ENCODE data around the gene CNTNAP3B.
"Not testable (repeated sequence)": the region's sequence is repeated elsewhere in the genome, so short reads cannot be mapped to it uniquely, and the experiment has no call there.

Gene CNTNAP3B

GRCh38 chr9:42129073-42129729 lies at the start of gene CNTNAP3B:
Gene CNTNAP3B (minus strand): TSS chr9:42129426. CDS start chr9:42129094, 332 bp downstream.
- DNase-seq (ENCODE audit: low spot score) = not testable (repeated sequence)

GRCh38 chr9:42160299-42160698 lies 31.1 kb upstream of the CNTNAP3B start:
- DNase-seq (ENCODE audit: low spot score) = not testable (repeated sequence)

- not testable (repeated sequence) for DNase-seq (ENCODE audit: low spot score)
These were observed 2.0 kb downstream of the CNTNAP3B start for GRCh38 chr9:42127056-42127841.

- not testable (repeated sequence) for DNase-seq (ENCODE audit: low spot score)
These were observed 8.2 kb downstream of the CNTNAP3B start for GRCh38 chr9:42121007-42121406.

- not testable (repeated sequence) for DNase-seq (ENCODE audit: low spot score)
These were observed 33.3 kb downstream of the CNTNAP3B start for GRCh38 chr9:42095929-42096328.

GRCh38 chr9:42084559-42084952 lies 44.7 kb downstream of the CNTNAP3B start:
- DNase-seq (ENCODE audit: low spot score) = not testable (repeated sequence)

- not testable (repeated sequence) for DNase-seq (ENCODE audit: low spot score)
These were observed 45.2 kb downstream of the CNTNAP3B start for GRCh38 chr9:42083877-42084558.

- DNase-seq (ENCODE audit: low spot score) = not testable (repeated sequence)
These were observed 48.9 kb downstream of the CNTNAP3B start for GRCh38 chr9:42080376-42080775.

GRCh38 chr9:42074868-42075267 lies 54.4 kb downstream of the CNTNAP3B start:
- DNase-seq (ENCODE audit: low spot score) = not testable (repeated sequence)

GRCh38 chr9:42071026-42071425 lies 58.2 kb downstream of the CNTNAP3B start:
- not testable (repeated sequence) for DNase-seq (ENCODE audit: low spot score)

GRCh38 chr9:42070035-42070799 lies 59.0 kb downstream of the CNTNAP3B start:
- not testable (repeated sequence) for DNase-seq (ENCODE audit: low spot score)

- DNase-seq (ENCODE audit: low spot score) = not testable (repeated sequence)
These were observed 75.4 kb downstream of the CNTNAP3B start for GRCh38 chr9:42053874-42054273.

- DNase-seq (ENCODE audit: low spot score) = not testable (repeated sequence)
These were observed 78.5 kb downstream of the CNTNAP3B start for GRCh38 chr9:42050701-42051100.

GRCh38 chr9:42044422-42045010 lies 84.7 kb downstream of the CNTNAP3B start:
- DNase-seq (ENCODE audit: low spot score) = not testable (repeated sequence)

GRCh38 chr9:42033541-42033940 lies 95.7 kb downstream of the CNTNAP3B start:
- DNase-seq (ENCODE audit: low spot score) = not testable (repeated sequence)

- DNase-seq (ENCODE audit: low spot score) = not testable (repeated sequence)
These were observed 108.6 kb downstream of the CNTNAP3B start for GRCh38 chr9:42020639-42021038.

GRCh38 chr9:42018220-42018922 lies 110.9 kb downstream of the CNTNAP3B start:
- DNase-seq (ENCODE audit: low spot score) = not testable (repeated sequence)

GRCh38 chr9:42014317-42014716 lies 114.9 kb downstream of the CNTNAP3B start:
- not testable (repeated sequence) for DNase-seq (ENCODE audit: low spot score)

- DNase-seq (ENCODE audit: low spot score) = not testable (repeated sequence)
These were observed 137.6 kb downstream of the CNTNAP3B start for GRCh38 chr9:41991607-41992006.

- not testable (repeated sequence) for DNase-seq (ENCODE audit: low spot score)
These were observed 149.0 kb downstream of the CNTNAP3B start for GRCh38 chr9:41980271-41980670.
